C4-2B (cell line): ENCODE measurements around the gene JAZF1.

Experiments used
- CTCF ChIP-seq: fragments of 450-650 bp; conservative IDR thresholded peaks from 2 replicates; pipeline ENCODE4 v1.5.1; 2017; ENCODE audit warnings: mild to moderate bottlenecking
- ZFX ChIP-seq: fragments of 450-650 bp; IDR thresholded peaks from 2 replicates; pipeline ENCODE4 v1.6.1; 2017

- no peak for TF ChIP-seq CTCF
- TF ChIP-seq ZFX, result no peak
These were observed 167.2 kb downstream of the JAZF1 start for GRCh38 chr7:28013441-28013840.
